ENCODE data around the gene S100A10. TPM values are rescaled to one million over a fixed set of nuclear protein-coding genes. Genes with fewer than 3 reads are reported as not detected.

Gene S100A10
- total RNA-seq, 4 donors from 2014 or later = 82.5 to 214 (median 105) TPM

DNA sequence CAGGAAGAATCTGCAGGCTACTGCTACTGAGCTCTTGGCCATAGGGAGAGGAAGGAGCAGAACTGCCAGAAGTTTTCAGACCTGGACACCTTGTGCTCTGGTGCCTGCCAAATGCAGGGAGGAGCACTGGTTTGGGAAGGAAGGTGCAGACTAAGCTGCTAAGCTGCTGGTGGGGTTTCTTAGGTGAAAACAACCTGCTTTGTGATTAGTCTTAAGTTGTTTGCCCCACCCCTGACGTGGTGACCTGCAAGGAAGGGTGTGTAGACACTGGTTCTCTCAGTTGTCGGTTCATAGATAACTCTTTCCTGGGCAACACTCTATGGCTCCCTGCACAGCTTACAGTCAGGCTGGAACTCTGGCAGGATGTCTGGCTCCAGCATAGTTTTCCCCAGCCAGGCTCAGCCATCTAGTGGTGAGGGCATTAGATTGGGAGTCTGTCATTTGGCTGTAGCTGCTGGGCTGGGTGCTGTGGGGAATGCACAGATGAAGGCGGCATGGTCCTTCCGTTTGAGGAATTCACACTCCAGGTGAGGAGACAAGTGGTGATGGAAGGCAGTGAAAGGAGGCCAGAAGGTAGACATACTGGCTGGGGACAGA lies 10.3 kb upstream of the S100A10 start:
- Histone ChIP-seq H3K4me1 (peaks cover 4 to 18% (median 11%) of the 10 kb centered on the region in 4 donors), H3K4me3 (no peak overlapping the region), H3K27ac (replicated peaks in 1 of 4) (no peak overlapping the region), H3K27me3 (peaks cover 0 to 10% (median 0%) of the 10 kb centered on the region in 4 donors), H3K36me3 (no peaks in the 10 kb centered on the region), H3K9me3 (no peaks in the 10 kb centered on the region)
- intact Hi-C loops (cut with DNase I) = no loop called here
- no peak for DNase-seq (ENCODE audit: extremely low spot score)
- 64% methylated on average over 2 of the region's 4 CpGs for WGBS
- TF ChIP-seq, protein P1, sequence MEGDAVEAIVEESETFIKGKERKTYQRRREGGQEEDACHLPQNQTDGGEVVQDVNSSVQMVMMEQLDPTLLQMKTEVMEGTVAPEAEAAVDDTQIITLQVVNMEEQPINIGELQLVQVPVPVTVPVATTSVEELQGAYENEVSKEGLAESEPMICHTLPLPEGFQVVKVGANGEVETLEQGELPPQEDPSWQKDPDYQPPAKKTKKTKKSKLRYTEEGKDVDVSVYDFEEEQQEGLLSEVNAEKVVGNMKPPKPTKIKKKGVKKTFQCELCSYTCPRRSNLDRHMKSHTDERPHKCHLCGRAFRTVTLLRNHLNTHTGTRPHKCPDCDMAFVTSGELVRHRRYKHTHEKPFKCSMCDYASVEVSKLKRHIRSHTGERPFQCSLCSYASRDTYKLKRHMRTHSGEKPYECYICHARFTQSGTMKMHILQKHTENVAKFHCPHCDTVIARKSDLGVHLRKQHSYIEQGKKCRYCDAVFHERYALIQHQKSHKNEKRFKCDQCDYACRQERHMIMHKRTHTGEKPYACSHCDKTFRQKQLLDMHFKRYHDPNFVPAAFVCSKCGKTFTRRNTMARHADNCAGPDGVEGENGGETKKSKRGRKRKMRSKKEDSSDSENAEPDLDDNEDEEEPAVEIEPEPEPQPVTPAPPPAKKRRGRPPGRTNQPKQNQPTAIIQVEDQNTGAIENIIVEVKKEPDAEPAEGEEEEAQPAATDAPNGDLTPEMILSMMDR (IDR thresholded peaks at IDR 0.05) = no peak
- no peak for TF ChIP-seq POLR2A (IDR thresholded peaks at IDR 0.05; ENCODE audit: low read depth)
- TF ChIP-seq POLR2AphosphoS5 (IDR thresholded peaks at IDR 0.05) = no peak
- no peak for TF ChIP-seq EP300 (IDR thresholded peaks at IDR 0.05)

DNA sequence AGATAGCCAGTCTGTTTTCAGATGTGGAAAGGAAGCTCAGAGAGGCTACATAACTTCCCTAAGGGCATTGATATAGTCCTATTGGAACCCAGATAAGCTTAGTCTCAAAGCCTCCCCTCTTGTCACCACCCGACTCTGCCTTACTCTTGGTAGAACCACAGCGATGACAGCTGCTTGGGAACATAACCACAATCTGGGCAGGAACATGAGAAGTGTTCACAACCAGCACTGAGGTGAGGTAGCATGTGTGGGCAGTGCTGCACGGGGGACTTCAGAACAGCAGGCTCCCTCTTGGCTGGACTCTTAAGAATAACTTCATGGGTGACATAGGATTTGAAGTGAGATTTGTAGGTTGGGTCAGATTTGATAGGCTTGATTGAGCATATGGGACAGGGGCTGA lies 9.3 kb upstream of the S100A10 start:
- 80% methylated on average over 3 of the region's 3 CpGs for WGBS
- intact Hi-C loops (cut with DNase I) = no loop called here
- no peak overlapping the region for H3K27ac ChIP-seq (replicated peaks in 1 of 4)

DNA sequence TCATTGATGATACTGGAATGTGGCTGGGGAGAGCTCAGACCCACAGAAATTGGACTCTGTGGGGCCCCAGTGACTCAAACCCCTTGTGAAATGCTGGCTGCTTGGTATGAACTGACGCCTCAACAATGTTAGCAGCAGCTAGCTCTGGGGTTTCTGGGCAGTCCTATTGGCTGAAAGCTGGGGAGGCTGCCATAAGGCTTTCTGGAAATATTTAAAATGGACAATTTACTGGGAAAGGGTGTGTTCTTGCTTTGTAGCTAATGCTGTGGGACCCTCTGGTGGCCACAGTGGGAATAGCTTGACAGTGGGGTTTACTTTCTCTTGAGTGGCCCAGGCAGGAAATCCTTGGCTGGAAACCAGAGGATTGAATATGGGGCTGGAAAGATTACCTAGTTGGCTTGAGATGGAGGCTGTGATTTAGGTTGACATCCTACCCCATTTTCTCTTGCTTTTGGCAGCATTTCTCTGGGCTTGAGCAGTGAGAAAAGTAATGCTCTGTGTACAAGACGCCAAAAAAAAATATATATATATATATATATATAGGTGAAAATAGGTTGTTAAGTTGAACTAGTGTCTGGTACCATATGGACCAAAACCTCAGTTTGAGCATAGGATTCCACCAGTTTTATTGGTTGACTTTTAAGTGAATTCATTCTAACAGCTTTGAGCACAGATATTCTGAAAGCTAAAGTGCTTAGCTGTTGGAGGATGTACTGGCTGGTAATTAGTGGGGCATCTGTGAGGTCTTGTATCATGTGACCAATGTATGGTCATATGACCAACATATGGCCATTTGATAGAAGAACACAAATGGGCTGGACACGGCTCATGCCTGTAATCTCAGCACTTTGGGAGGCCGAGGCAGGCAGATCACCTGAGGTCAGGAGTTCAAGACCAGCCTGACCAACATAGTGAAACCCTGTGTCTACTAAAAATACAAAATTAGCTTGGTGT lies 8.2 kb upstream of the S100A10 start:
- DNase-seq (ENCODE audit: extremely low spot score) = peak; percentile 96
- intact Hi-C loops (cut with DNase I) = no loop called here
- Histone ChIP-seq H3K36me3 (no peaks in the 10 kb centered on the region), H3K27ac (replicated peaks in 1 of 4) (peak overlapping the region; percentile 31 to 67 (median 42)), H3K9me3 (no peaks in the 10 kb centered on the region), H3K4me3 (no peak overlapping the region), H3K4me1 (peaks cover 4 to 18% (median 11%) of the 10 kb centered on the region in 4 donors), H3K27me3 (peaks cover 0 to 8% (median 0%) of the 10 kb centered on the region in 4 donors)
- TF ChIP-seq EP300 (IDR thresholded peaks at IDR 0.05) (no peak), POLR2A (IDR thresholded peaks at IDR 0.05; ENCODE audit: low read depth) (no peak), POLR2AphosphoS5 (IDR thresholded peaks at IDR 0.05) (peak; percentile 24)
- TF ChIP-seq, protein P1 (IDR thresholded peaks at IDR 0.05) = peak; percentile 91 to 96 (median 93)
- WGBS = 98% methylated on average over 3 of the region's 4 CpGs

More for the DNA sequence above, 9.3 kb upstream of the S100A10 start:
- Histone ChIP-seq H3K4me1 (peaks cover 4 to 18% (median 11%) of the 10 kb centered on the region in 4 donors), H3K4me3 (no peak overlapping the region), H3K27me3 (peaks cover 0 to 9% (median 0%) of the 10 kb centered on the region in 4 donors), H3K9me3 (no peaks in the 10 kb centered on the region), H3K36me3 (no peaks in the 10 kb centered on the region)
- DNase-seq (ENCODE audit: extremely low spot score) = no peak
- TF ChIP-seq, protein P1 (IDR thresholded peaks at IDR 0.05) = no peak
- TF ChIP-seq POLR2AphosphoS5 (IDR thresholded peaks at IDR 0.05) (no peak), EP300 (IDR thresholded peaks at IDR 0.05) (no peak), POLR2A (IDR thresholded peaks at IDR 0.05; ENCODE audit: low read depth) (no peak)

DNA sequence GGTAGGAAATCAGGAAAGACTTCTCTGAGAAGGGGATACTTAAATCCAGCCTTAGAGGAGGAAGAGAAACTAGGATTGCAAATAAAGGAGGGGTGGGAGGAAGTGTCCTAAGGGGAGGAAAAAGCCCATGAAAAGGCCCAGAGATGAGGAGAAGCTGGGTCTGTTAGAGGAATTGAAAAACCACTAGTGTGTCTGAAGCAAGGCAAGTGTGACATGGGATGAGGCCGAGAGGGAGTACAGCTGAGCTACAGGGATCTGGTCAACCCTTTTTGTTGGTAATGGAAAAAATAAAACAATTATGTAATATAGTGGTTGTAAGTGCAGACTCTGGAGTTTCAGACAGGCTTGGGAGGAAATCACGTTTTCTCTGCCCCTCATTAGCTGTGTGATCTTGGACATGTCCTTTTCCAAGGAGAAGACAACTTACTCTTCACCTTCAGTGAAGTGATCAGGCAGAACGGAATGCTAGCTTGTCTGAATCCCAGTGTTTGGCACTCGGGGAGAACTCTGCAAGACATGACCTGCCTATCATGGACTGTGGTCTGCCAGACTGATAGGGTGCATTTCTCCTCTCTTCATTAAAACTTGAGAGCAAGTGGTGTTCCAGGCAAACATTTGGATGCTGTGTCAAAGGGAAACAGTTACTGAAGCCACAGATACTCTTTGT lies 7.4 kb upstream of the S100A10 start:
- no peak for DNase-seq (ENCODE audit: extremely low spot score)
- peak overlapping the region; percentile 31 to 67 (median 42) for H3K27ac ChIP-seq (replicated peaks in 1 of 4)
- no peak for TF ChIP-seq POLR2AphosphoS5 (IDR thresholded peaks at IDR 0.05)
- no peak for TF ChIP-seq EP300 (IDR thresholded peaks at IDR 0.05)
- TF ChIP-seq, protein P1 (IDR thresholded peaks at IDR 0.05) = no peak
- TF ChIP-seq POLR2A (IDR thresholded peaks at IDR 0.05; ENCODE audit: low read depth) = no peak
- intact Hi-C loops (cut with DNase I) = no loop called here
- H3K27me3 ChIP-seq = no peaks in the 10 kb centered on the region
- 66% methylated on average over 4 of the region's 4 CpGs for WGBS
- H3K36me3 ChIP-seq = no peaks in the 10 kb centered on the region
- peaks cover 4 to 18% (median 11%) of the 10 kb centered on the region in 4 donors for H3K4me1 ChIP-seq
- no peak overlapping the region for H3K4me3 ChIP-seq
- no peaks in the 10 kb centered on the region for H3K9me3 ChIP-seq
